ENCODE measurements around the gene ANKRD2. TPM values are rescaled to one million over a fixed set of nuclear protein-coding genes. Genes with fewer than 3 reads are reported as not detected.

The ANKRD2 gene
- total RNA-seq, 1 experiment from 2014 or later = 0.98 TPM

DNA sequence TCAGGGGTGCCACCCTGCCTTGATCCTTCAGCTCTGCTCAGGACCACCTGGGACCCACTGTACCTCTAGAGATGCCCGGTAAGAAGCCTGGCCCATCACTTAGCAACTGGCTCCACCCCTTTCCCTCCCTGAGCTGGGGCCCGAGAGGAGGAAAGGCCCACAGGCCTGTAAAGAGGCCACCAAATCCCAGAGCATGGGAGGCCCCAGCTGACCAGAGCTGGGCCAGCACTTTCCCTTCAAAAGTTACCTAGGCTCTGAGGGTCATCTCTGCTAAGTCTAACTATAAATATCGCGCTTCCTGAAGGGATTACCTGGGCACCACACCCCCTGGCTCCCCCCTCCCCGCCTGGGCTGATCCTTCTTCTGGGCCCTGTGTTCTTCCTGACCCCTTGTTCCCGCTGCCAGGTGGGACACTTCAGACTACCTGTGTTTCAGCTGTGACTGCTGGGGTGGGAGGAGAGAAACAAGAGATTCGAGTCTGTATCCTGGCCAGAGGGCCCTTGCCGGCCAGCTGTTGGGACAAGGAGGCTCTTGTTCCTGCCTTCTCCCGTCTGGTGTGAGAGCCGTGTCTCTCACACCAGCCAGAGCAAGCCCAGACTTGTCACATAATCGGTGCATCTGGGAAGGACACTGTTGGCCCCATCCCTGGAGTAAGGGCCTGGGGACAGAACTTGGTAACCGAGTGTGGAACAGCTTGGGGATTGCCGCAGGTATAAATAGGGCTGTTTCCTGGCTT lies 22.8 kb upstream of the ANKRD2 start:
- ATAC-seq = peak; percentile 55
- in situ Hi-C loops (cut with HindIII; ENCODE audit: low pct_unique_long_range_greater_than_20kb, low sequenced_read_pairs) (no loop called here), intact Hi-C loops (cut with micrococcal nuclease; ENCODE audit: unreplicated experiment) (no loop called here)
- BruUV-seq (replicated peaks) = no TSS peak
- Histone ChIP-seq H3K27ac (ENCODE audit: low read length) (peak overlapping the region; percentile 81), H3K36me3 (ENCODE audit: control insufficient read depth, insufficient read depth, low read length) (no peaks in the 10 kb centered on the region), H3K4me3 (ENCODE audit: low read depth in 2 of 2, low read length in 2 of 2) (no peak overlapping the region), H3K4me1 (ENCODE audit: control insufficient read depth, insufficient read depth, low read length) (peaks cover 41% of the 10 kb centered on the region), H3K27me3 (ENCODE audit: control insufficient read depth, insufficient read depth, low read length) (no peaks in the 10 kb centered on the region), H3K9me3 (ENCODE audit: control insufficient read depth, insufficient read depth, low read depth, low read length) (no peaks in the 10 kb centered on the region)
- ChIA-PET POLR2A (interaction anchor here (0.6 kb wide), 2 partner anchors 24 to 253 kb away, joined by 3 read pairs; no protein-coding TSS in a partner anchor), CTCF (interaction anchor here (0.7 kb wide), 1 partner anchor 126 kb away, joined by 3 read pairs; no protein-coding TSS in a partner anchor)
- TF ChIP-seq, protein P1, sequence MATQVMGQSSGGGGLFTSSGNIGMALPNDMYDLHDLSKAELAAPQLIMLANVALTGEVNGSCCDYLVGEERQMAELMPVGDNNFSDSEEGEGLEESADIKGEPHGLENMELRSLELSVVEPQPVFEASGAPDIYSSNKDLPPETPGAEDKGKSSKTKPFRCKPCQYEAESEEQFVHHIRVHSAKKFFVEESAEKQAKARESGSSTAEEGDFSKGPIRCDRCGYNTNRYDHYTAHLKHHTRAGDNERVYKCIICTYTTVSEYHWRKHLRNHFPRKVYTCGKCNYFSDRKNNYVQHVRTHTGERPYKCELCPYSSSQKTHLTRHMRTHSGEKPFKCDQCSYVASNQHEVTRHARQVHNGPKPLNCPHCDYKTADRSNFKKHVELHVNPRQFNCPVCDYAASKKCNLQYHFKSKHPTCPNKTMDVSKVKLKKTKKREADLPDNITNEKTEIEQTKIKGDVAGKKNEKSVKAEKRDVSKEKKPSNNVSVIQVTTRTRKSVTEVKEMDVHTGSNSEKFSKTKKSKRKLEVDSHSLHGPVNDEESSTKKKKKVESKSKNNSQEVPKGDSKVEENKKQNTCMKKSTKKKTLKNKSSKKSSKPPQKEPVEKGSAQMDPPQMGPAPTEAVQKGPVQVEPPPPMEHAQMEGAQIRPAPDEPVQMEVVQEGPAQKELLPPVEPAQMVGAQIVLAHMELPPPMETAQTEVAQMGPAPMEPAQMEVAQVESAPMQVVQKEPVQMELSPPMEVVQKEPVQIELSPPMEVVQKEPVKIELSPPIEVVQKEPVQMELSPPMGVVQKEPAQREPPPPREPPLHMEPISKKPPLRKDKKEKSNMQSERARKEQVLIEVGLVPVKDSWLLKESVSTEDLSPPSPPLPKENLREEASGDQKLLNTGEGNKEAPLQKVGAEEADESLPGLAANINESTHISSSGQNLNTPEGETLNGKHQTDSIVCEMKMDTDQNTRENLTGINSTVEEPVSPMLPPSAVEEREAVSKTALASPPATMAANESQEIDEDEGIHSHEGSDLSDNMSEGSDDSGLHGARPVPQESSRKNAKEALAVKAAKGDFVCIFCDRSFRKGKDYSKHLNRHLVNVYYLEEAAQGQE (IDR thresholded peaks at IDR 0.05; ENCODE audit: insufficient read depth in 1 of 2, low read depth in 2 of 2, low read length in 1 of 2) = no peak
- no peak for TF ChIP-seq TCF7L2 (IDR thresholded peaks at IDR 0.05; ENCODE audit: low read depth, low read length)
- TF ChIP-seq, protein P2, sequence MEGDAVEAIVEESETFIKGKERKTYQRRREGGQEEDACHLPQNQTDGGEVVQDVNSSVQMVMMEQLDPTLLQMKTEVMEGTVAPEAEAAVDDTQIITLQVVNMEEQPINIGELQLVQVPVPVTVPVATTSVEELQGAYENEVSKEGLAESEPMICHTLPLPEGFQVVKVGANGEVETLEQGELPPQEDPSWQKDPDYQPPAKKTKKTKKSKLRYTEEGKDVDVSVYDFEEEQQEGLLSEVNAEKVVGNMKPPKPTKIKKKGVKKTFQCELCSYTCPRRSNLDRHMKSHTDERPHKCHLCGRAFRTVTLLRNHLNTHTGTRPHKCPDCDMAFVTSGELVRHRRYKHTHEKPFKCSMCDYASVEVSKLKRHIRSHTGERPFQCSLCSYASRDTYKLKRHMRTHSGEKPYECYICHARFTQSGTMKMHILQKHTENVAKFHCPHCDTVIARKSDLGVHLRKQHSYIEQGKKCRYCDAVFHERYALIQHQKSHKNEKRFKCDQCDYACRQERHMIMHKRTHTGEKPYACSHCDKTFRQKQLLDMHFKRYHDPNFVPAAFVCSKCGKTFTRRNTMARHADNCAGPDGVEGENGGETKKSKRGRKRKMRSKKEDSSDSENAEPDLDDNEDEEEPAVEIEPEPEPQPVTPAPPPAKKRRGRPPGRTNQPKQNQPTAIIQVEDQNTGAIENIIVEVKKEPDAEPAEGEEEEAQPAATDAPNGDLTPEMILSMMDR (IDR thresholded peaks at IDR 0.05) = no peak
- TF ChIP-seq POLR2AphosphoS5 (IDR thresholded peaks at IDR 0.05; ENCODE audit: low read depth, low read length) = no peak
- no peak for TF ChIP-seq SIN3A (IDR thresholded peaks at IDR 0.05; ENCODE audit: borderline replicate concordance, insufficient read depth, low read depth, low read length)
- DNase-seq (ENCODE audit: low read depth, low spot score) = no peak

GRCh38 chr10:97550336-97551149 lies 22.0 kb upstream of the ANKRD2 start:
- TF ChIP-seq, protein P2 (IDR thresholded peaks at IDR 0.05) = no peak
- no peak for TF ChIP-seq TCF7L2 (IDR thresholded peaks at IDR 0.05; ENCODE audit: low read depth, low read length)

More at GRCh38 chr10:97550336-97551149, 22.0 kb upstream of the ANKRD2 start:
- no TSS peak for BruUV-seq (replicated peaks)
- H3K27me3 ChIP-seq (ENCODE audit: control insufficient read depth, insufficient read depth, low read length) = no peaks in the 10 kb centered on the region
- H3K4me1 ChIP-seq (ENCODE audit: control insufficient read depth, insufficient read depth, low read length) = peaks cover 41% of the 10 kb centered on the region
- POLR2A ChIA-PET = no interaction called here
- intact Hi-C loops (cut with micrococcal nuclease; ENCODE audit: unreplicated experiment) (no loop called here), in situ Hi-C loops (cut with HindIII; ENCODE audit: low pct_unique_long_range_greater_than_20kb, low sequenced_read_pairs) (no loop called here)
- peak overlapping the region; percentile 81 for H3K27ac ChIP-seq (ENCODE audit: low read length)
- DNase-seq (ENCODE audit: low read depth, low spot score) (no peak), ATAC-seq (no peak)
- no peaks in the 10 kb centered on the region for H3K9me3 ChIP-seq (ENCODE audit: control insufficient read depth, insufficient read depth, low read depth, low read length)
- H3K4me3 ChIP-seq (ENCODE audit: low read depth in 2 of 2, low read length in 2 of 2) = no peak overlapping the region
- CTCF ChIA-PET = interaction anchor here (0.6 kb wide), 1 partner anchor 97 kb away, joined by 4 read pairs; no protein-coding TSS in a partner anchor
- no peaks in the 10 kb centered on the region for H3K36me3 ChIP-seq (ENCODE audit: control insufficient read depth, insufficient read depth, low read length)

All from Panc1 (cell line).